IPS DF 4.7 (cell line): ENCODE data around the gene C19orf44.

Source experiments
- DNase-seq: peaks from one replicate; pipeline ENCODE4 v3.0.0-alpha.2; 2013; ENCODE audit warnings: low spot score; ENCODE audit errors: extremely low read depth

The C19orf44 gene

DNA sequence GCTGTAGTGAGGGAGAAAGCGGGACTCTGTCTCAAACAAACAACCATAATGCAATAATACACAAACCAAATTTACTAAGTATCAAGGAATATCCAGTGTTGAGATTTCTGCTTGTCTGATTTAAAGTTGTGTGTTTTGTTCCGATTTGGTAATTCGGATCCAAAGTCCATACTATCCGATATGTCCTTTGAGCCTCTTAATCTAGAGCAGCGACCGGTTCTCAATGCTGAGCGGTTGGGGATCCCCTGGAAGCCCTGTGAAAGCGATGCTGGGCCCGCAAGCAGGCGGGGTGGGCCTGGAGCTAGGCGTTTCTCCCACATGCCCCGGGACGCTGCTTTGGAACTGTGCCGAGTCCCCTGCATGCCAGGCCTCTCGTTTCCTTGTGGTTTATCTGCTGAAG lies 20.2 kb downstream of the C19orf44 start:
- no peak for DNase-seq

GRCh38 chr19:16516923-16517610 lies 20.9 kb downstream of the C19orf44 start:
- no peak for DNase-seq

- DNase-seq = no peak
Measured at GRCh38 chr19:16518061-16518460, 21.9 kb downstream of the C19orf44 start.

DNA sequence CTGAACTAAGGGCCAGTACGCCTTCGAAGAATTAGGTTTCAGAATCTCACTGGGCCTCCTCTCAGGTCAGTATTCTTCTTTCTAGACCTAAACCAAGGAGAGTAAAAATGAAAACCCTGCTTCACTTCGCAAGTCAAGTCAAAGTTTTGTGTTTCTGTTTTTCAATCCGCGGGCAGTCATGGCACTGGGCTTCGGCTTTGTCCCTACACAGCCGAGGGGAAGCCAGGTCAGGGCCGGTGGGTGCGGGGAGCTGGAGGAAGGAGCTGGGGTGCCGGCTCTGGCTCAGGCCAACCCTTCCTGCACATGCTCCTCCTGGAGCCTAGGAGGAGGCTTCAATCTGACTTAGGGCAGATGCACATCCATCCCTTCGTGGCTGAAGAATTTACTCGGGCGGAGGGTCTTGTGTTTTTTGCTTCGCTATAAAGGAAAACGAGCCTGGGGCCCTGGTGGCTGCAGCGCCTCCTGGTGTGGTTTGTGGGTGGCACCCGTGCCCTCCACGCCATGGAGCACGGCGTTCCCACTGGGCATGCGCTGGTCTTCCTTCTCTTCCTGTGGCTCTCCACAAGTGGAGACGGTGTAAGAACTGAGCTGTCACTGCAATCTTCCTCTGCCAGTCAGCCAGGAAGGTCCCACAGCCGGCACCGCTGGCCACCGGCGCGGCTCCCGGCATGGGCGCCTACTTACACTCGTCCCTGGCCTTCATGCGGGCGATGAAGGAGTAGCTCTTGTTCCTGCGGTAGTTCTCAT lies 22.5 kb downstream of the C19orf44 start:
- no peak for DNase-seq

DNA sequence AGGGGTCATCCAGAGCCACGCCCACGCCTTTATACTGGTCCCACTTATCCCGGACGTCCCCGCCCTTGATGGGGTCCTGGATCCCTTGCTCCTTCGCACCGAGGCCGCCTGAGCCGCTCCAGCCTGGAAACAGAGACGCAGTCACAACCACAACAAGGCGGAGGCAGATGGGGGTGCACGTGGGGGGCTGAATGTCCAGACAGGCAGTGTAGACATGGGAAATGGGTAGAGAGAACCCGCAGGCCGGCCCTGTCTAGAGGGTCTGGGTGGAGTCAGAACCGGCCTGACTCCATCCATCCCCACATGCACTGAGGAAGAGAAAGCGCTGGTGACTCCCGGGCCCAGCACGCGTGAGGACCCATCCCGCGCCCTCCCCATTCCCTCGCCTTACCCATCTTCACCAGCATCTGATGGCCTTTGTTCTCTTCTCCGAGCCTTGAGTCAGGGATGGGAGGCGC lies 23.1 kb downstream of the C19orf44 start:
- DNase-seq = no peak

DNA sequence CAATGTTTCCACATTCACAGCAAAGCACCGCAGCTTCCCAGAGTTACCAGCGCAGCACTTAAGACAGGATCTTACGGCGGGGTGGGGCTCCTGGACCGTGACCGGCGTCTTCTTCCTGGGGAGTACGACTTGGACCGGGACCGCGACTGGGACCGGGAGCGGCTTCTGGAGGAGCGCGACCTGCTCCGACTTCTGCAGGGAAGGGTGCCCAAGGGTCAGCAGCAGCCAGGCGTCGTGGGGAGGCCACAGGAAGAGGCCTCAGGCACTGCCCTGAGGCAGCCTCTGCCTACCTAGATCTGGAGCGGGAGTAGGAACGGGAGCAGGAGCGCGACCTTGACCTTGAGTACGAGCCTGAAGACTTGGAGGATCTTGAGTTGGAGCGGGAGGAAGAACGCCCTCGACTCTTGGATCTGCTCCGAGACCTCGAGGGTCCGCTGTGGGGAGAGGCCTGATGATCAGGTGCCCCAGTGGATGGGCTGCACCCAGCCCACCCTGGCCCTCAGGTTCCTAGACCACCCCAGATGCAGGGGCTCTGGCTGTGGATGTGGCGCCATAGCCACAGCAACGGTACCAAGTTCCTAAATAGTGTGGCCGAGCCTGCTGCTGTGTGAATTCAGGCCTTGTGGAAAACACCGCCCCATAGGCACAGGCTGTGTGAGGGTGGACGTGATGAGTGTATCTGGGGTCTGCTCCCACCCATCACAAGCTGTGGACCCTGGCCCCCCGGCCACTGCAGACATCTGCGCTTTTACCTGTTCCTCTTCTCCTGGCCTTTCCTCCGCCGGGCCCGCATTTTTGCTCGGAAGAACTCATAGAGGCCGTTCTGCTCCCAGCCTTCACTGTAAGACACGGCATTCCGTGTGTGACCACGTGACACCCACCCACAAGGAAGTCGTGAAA lies 24.1 kb downstream of the C19orf44 start:
- no peak for DNase-seq

DNA sequence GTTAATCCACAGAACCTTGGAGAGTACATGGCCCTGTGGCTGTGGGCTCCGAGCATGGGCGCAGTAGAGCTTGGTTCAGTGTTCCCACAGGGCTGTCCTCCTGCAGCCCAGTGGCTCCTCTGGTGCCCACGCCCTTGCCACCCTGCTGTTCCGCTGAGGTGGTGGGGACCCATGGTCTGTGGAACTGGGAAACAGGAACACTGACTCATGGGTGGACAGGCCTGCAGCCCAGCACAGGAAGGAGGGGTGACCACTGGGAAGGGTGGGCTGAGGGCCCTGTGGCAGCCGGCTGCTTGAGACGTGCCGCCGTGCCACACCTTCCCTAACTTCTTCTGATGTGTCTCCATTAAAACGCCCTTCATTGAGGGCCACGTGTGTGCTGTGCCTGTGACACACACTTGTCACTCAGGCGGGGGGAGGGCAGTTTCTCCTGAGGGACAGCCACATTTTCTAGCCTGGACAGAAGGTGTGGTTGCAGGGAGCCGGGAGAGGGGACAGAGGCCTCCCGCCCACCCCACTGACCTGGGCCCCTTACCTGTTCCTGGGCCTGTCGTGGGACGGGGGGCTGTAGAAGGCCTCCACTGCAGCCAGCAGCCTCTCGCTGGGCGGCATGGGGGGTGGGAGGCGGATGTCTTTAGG lies 24.9 kb downstream of the C19orf44 start:
- DNase-seq = no peak

DNA sequence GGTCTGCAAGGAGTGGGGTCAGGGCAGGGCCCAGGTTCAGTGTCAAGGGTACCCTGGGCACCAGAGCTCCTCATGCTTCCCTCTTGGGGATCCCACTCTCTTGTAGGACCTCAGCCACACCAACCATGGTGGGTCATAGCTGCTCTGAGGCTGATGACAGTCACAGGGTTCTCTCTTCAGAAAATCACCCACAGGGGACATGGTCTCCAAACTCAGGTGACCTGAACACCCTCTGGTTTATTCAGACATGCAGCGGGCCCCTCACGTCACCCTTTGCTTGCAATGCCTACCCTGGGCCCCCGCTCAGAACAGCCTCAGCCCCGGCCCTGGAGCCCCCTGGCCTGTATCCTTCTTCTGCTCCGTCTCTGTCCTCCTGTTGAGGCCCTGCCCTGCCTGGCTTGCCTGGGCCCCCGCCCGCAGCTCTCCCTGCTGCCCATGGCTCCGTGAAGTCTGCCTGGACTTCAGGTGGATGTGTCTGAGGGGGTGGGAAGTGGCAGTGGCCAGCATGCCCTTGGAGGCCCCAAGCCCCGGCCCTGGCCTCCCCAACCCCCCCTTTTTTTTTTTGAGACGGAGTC lies 25.6 kb downstream of the C19orf44 start:
- no peak for DNase-seq

- DNase-seq = no peak
Measured at GRCh38 chr19:16522559-16523377, 26.6 kb downstream of the C19orf44 start.

GRCh38 chr19:16524991-16525734 lies 29.0 kb downstream of the C19orf44 start:
- no peak for DNase-seq

- no peak for DNase-seq
Measured at GRCh38 chr19:16525751-16526481, 29.7 kb downstream of the C19orf44 start.

DNA sequence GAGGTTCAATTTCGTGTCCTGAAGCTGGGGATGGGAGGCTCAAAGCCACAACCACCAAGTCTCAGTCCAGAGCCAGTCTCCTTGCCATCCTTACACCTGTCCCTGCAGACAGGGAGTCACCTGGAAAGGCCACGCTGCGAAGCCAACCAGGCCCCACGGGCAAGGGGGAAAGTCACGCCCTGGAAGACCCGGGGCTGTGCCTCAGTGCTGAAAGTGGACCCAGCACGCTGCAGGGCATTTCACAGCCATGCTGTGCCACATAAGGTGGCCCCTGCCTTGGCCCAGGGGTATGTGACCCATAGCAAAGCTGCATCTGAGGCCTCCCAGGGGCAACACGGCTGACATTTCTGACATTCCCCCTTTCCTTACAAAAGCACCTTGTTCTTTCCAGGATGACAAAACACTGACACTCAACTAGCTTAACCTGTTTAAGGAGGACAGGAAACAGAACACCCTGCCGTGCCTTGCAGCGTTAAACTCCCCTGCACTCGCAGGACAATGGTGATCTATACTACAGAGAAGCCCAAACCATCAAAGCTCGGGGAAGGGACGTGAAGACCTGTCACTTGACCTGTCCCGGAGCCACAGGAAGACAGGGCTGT lies 31.2 kb downstream of the C19orf44 start:
- no peak for DNase-seq

DNA sequence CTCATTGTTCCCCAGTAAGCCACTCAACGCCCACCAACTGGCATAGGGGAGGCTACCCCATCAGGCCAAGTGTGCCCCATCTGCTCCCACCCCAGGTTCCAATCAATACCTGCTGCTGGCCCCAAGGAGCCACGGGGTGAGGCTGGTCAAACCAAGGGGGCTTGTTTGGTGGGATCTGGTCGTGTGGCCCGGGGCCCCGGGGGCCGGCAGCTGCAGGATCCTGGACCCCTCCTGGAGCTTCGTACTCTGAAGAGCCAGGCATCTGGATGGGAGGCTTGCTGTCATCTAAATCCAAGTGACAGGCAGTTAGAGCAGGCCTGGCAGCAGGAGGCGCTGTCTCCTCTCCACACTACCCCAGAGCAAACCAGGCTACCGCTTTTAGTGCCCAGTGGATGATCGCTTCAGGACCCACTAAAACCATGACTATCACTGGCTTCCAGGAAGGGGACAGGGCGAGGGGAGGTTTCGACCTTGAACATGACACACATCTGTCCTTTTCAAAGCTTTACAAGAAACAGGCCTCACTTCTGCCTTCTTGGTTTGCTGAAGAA lies 31.9 kb downstream of the C19orf44 start:
- DNase-seq = no peak

GRCh38 chr19:16529466-16530144 lies 33.4 kb downstream of the C19orf44 start:
- DNase-seq = no peak

- DNase-seq = no peak
Measured at GRCh38 chr19:16530540-16531379, 34.6 kb downstream of the C19orf44 start.

DNA sequence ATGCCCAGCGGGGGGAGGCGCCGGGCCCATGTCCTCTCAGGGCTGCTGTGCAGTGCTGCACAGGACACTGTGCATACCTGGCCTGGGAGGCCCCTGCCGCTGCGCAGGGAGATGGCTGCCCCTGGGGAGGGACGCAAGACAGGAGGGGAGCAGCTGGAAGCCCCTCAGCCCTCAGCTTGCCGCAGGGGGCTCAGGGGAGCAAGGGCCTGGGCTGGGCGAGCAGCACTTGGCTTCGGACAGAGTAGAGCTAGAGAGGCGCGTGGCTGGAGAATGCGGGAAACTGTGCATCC lies 35.1 kb downstream of the C19orf44 start:
- DNase-seq = no peak
